HG03135 (cell line): ENCODE results near the gene AARS2.

Experiments
- ATAC-seq: cut with Tn5 transposase; IDR thresholded peaks from one replicate; pipeline ENCODE4 v1.9.1; 2021; ENCODE audit warnings: mild to moderate bottlenecking, moderate library complexity; ENCODE audit not compliant: unreplicated experiment

AARS2 gene

DNA sequence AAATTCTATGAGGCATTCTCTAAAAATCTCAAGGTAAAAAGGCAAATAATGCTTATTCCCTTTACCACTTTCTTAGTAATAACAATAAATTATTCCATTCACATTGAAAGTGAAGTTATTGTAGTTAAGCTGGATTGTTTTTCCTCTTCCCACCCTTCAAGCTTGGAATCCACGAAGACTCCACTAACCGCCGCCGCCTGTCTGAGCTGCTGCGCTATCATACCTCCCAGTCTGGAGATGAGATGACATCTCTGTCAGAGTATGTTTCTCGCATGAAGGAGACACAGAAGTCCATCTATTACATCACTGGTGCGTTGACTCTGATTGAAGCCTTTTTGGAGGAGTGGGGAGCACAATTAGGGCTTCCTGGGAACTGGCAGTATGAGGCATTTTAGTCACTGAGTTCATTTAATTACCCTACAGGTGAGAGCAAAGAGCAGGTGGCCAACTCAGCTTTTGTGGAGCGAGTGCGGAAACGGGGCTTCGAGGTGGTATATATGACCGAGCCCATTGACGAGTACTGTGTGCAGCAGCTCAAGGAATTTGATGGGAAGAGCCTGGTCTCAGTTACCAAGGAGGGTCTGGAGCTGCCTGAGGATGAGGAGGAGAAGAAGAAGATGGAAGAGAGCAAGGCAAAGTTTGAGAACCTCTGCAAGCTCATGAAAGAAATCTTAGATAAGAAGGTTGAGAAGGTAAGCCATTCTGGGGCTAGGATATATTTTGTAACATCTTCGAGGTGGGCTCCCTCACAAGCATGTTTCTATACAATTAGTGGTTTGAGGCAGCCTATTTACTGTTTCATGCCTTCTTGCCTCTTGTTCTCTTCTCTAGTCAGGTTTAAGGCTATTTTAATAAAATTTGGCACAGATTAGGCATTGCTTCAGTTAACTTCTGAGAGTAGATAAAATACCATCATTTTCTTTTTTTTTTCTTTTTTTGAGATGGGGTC, 61.3 kb downstream of the AARS2 start:
- ATAC-seq = no peak

DNA sequence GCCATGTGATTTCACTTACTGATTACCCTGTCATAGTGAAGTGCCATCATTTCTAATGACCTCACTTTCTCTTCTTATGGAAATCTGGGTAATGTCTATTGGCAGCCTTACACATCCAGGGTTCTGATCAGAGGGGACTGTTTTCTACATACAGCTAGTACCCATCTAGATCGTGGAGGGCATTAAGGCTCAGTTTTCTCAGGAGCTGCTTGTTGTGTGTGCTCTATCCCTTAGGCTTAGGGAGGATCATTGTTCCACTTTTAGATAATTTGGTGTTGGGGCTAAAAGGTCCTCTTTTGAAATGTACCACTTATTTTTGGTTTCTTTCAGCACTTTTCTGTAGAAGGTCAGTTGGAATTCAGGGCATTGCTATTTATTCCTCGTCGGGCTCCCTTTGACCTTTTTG, 62.4 kb downstream of the AARS2 start:
- no peak for ATAC-seq

DNA sequence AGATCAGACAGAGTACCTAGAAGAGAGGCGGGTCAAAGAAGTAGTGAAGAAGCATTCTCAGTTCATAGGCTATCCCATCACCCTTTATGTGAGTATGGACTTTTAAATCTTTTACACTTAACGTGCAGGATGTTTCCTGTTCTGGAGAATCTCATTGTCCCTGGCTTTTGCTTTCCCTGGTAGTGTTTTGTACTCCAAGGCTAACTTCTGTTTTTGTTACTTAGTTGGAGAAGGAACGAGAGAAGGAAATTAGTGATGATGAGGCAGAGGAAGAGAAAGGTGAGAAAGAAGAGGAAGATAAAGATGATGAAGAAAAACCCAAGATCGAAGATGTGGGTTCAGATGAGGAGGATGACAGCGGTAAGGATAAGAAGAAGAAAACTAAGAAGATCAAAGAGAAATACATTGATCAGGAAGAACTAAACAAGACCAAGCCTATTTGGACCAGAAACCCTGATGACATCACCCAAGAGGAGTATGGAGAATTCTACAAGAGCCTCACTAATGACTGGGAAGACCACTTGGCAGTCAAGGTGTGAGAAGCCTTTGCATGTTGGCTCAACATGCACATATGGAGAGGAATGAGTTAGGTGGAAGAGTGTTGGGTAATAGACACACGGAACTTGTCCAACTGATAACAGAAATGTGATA, 63.0 kb downstream of the AARS2 start:
- ATAC-seq = no peak
